ENCODE results near the gene BFSP2. TPM values are rescaled to one million over a fixed set of nuclear protein-coding genes. Genes with fewer than 3 reads are reported as not detected.

Gene BFSP2
- total RNA-seq, 4 donors from 2014 or later, result not detected

DNA sequence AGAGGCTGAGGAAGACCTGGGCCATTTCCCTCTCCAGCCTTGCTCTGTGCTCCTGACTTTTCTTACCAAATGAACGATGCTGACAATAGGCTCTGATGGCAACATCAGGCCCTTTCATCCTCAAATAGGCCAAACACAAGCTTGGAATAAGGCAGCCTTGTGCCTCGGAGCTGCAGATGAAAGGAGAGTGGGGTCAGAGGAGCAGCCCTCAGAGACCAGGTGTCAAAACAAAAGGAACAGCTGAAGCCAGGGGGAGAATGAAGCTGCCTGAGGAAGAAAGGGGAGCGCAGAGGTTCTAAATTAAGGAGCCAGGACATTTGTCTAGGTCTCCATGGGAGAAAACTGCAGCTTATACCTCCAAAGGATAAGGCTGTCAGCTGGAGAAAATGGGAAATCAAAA is 5.1 kb downstream of the BFSP2 start:
- no peak for ATAC-seq
- Histone ChIP-seq H3K4me1 (peaks cover 0 to 7% (median 0%) of the 10 kb centered on the region in 3 donors), H3K9me3 (no peaks in the 10 kb centered on the region), H3K4me3 (no peak overlapping the region), H3K27me3 (peaks cover 12% of the 10 kb centered on the region), H3K36me3 (no peaks in the 10 kb centered on the region), H3K27ac (no peak overlapping the region)
- no peak for TF ChIP-seq POLR2AphosphoS5 (IDR thresholded peaks at IDR 0.05)
- TF ChIP-seq, protein P1, sequence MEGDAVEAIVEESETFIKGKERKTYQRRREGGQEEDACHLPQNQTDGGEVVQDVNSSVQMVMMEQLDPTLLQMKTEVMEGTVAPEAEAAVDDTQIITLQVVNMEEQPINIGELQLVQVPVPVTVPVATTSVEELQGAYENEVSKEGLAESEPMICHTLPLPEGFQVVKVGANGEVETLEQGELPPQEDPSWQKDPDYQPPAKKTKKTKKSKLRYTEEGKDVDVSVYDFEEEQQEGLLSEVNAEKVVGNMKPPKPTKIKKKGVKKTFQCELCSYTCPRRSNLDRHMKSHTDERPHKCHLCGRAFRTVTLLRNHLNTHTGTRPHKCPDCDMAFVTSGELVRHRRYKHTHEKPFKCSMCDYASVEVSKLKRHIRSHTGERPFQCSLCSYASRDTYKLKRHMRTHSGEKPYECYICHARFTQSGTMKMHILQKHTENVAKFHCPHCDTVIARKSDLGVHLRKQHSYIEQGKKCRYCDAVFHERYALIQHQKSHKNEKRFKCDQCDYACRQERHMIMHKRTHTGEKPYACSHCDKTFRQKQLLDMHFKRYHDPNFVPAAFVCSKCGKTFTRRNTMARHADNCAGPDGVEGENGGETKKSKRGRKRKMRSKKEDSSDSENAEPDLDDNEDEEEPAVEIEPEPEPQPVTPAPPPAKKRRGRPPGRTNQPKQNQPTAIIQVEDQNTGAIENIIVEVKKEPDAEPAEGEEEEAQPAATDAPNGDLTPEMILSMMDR (IDR thresholded peaks at IDR 0.05), result no peak
- TF ChIP-seq EP300 (IDR thresholded peaks at IDR 0.05), result no peak
- TF ChIP-seq POLR2A (IDR thresholded peaks at IDR 0.05), result no peak
- WGBS, 2 donors (ENCODE audit: low coverage in 1 of 2), result 82 to 90% methylated on average over 1 to 3 of the region's 3 CpGs

DNA sequence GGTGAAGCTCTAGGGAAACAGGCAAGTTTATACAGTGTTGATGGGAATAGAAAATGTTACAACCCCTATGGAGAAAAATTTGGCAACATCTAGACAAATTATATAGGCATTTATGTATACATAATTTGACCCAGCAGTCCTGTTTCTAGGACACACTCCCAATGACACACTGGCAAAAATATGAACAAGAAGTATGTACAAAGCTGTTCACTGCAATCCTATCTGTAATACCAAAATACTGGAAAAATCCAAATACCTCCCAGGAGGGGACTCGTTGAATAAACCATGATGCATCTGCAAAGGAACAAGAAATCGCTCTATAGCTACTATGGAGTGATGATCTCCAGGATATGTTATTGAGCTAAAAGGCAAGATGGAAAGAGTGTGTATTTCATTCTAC is 8.5 kb downstream of the BFSP2 start:
- WGBS, 2 donors (ENCODE audit: low coverage in 1 of 2), result 72 to 94% methylated on average over 2 of the region's 2 CpGs
- Histone ChIP-seq H3K4me1 (peaks cover 0 to 10% (median 6%) of the 10 kb centered on the region in 3 donors), H3K36me3 (no peaks in the 10 kb centered on the region), H3K27me3 (peaks cover 20% of the 10 kb centered on the region), H3K27ac (no peak overlapping the region), H3K9me3 (no peaks in the 10 kb centered on the region), H3K4me3 (no peak overlapping the region)
- ATAC-seq, result no peak
- TF ChIP-seq, protein P1 (IDR thresholded peaks at IDR 0.05), result no peak
- TF ChIP-seq POLR2AphosphoS5 (IDR thresholded peaks at IDR 0.05) (no peak), POLR2A (IDR thresholded peaks at IDR 0.05) (no peak)

DNA sequence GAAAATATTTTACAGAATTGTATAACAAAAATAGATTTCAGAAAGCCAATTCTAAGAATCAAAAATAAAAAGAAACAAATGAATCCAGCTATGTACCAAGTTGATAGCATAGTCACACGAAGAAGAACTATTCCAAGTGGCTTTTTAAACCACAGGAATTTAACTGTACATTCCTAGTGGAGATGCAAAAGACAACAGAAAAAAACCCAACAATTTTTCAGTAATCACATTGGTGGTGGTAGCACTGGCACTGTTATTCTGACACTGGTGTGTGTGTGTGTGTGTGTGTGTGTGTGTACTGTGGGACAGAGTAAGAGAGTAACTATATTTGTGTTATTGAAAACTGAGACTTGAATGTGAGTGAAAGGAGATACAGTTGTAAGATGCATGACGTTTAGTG is 9.1 kb downstream of the BFSP2 start:
- Histone ChIP-seq H3K27me3 (peaks cover 20% of the 10 kb centered on the region), H3K36me3 (no peaks in the 10 kb centered on the region), H3K4me3 (no peak overlapping the region), H3K4me1 (peaks cover 0 to 16% (median 6%) of the 10 kb centered on the region in 3 donors), H3K27ac (no peak overlapping the region), H3K9me3 (no peaks in the 10 kb centered on the region)
- no peak for ATAC-seq
- WGBS, 2 donors (ENCODE audit: low coverage in 1 of 2), result 62 to 64% methylated on average over 2 of the region's 2 CpGs
- TF ChIP-seq EP300 (IDR thresholded peaks at IDR 0.05) (no peak), POLR2AphosphoS5 (IDR thresholded peaks at IDR 0.05) (no peak), POLR2A (IDR thresholded peaks at IDR 0.05) (no peak)
- TF ChIP-seq, protein P1 (IDR thresholded peaks at IDR 0.05), result no peak

DNA sequence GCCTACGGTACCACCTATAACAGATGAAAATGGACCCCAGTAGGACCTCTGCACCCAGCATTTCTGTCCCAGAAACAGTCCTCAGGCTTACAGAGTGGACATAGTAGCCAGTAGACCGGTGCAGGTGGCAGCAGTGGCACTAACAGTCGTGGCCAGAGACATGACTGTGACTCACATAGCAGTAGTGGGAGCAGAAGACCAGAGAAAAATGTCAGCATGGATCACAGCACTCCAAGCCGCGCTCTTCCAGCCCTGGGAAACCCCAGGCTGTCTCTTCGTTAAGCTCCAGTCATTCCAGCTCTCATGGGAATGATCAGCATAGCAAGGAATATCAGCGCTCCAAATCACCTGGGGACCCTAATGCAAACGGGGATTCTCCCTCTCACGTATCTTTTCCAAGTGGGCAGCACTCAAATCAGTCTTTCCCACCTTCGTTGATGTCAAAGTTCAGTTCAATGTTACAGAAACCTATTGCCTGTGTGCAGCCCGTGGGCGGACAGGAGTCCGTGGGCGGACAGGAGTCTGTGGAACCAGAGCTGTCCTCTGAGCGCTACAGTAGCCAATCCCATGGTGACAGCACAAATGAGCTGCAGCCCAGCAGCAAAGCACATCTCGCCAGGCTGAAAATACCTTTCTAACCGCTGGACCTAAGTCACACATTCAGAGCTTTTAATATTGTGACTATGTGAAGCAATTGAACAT is 10.5 kb downstream of the BFSP2 start:
- Histone ChIP-seq H3K36me3 (no peaks in the 10 kb centered on the region), H3K4me1 (peaks cover 0 to 16% (median 6%) of the 10 kb centered on the region in 3 donors), H3K4me3 (no peak overlapping the region), H3K9me3 (no peaks in the 10 kb centered on the region), H3K27ac (no peak overlapping the region), H3K27me3 (peaks cover 20% of the 10 kb centered on the region)
- WGBS, 2 donors (ENCODE audit: low coverage in 1 of 2), result 74 to 90% methylated on average over 2 to 12 of the region's 17 CpGs
- TF ChIP-seq POLR2A (IDR thresholded peaks at IDR 0.05), result no peak
- TF ChIP-seq, protein P1 (IDR thresholded peaks at IDR 0.05), result no peak
- TF ChIP-seq POLR2AphosphoS5 (IDR thresholded peaks at IDR 0.05), result no peak
- no peak for TF ChIP-seq EP300 (IDR thresholded peaks at IDR 0.05)
- ATAC-seq, result no peak
